K562 (cell line): Measurements from ENCODE around the gene ITGA11. TPM values are rescaled to one million over a fixed set of nuclear protein-coding genes. Genes with fewer than 3 reads are reported as not detected.

Experiments
- ATAC-seq: fragments of 200-7000 bp; cut with Tn5 transposase; 3 replicates; pipeline ENCODE4 v1.9.1; 2020; ENCODE audit warnings: moderate library complexity
- BruUV-seq: library from RNA; stranded (reverse); fragments of 400-500 nt; replicated peaks from 2 replicates; lab custom pipeline; 2021; lab: Mats Ljungman, UMichigan
- CTCF ChIA-PET: fragments of 300-600 bp; formaldehyde crosslinking; extraction: SDS; loops from one replicate; lab custom pipeline; 2021; ENCODE audit warnings: low intra/inter-chr PET ratio; lab: Yijun Ruan, JAX
- POLR2A ChIA-PET: fragments of 300-600, 350-650 bp; sonication (Branson Sonifier 250); formaldehyde crosslinking; extraction: SDS; loops from one replicate; lab custom pipeline; 2021; ENCODE audit warnings: antibody characterized with exemption, inconsistent platforms; lab: Yijun Ruan, JAX
- DNase-seq, 4 experiments: peaks; one replicate each; pipeline versions ENCODE4 v3.0.0 to v3.0.0-alpha.2; 2011 to 2018; ENCODE audit warnings: low spot score in 3 of 4, mixed read lengths in 3 of 4; ENCODE audit errors: extremely low read depth in 1 of 4
- FAIRE-seq: peaks from 2 replicates; lab custom pipeline; 2011; peaks lifted over from hg19 to GRCh38; lab: Jason Lieb, UNC
- H2AFZ ChIP-seq: 2 replicates; pipeline ENCODE4 v1.6.0; 2011; ENCODE audit warnings: low read depth, low read length, control low read depth, inconsistent platforms
- H3K27ac ChIP-seq: fragments of 200-600 bp; 3 replicates; pipeline ENCODE4 v1.8.0; 2011; ENCODE audit warnings: low read depth, mild to moderate bottlenecking, control low read depth, inconsistent platforms, low read length, moderate library complexity, mixed read lengths; ENCODE audit errors: extremely low read depth
- H3K27me3 ChIP-seq, 2 experiments: fragments of 300-600 bp in 1 of 2; 2 replicates in 1 of 2; 3 replicates in 1 of 2; pipeline versions ENCODE4 v1.6.0 to v1.8.0; 2011; ENCODE audit warnings: inconsistent platforms in 2 of 2, low read length in 2 of 2, mild to moderate bottlenecking in 1 of 2, mixed read lengths in 1 of 2, moderate library complexity in 1 of 2; ENCODE audit not compliant: control insufficient read depth in 2 of 2, insufficient read depth in 2 of 2
- H3K36me3 ChIP-seq: fragments of 300-600 bp; 3 replicates; pipeline ENCODE4 v1.8.0; 2011; ENCODE audit warnings: mild to moderate bottlenecking, low read length, inconsistent platforms; ENCODE audit not compliant: control insufficient read depth, insufficient read depth
- H3K4me1 ChIP-seq, 2 experiments: fragments of 200-600 bp in 1 of 2; replicated peaks in 1 of 2; 2 replicates in 1 of 2; 3 replicates in 1 of 2; pipeline versions ENCODE4 v1.5.1 to v1.8.0; 2011; ENCODE audit warnings: inconsistent platforms in 2 of 2, low read length in 2 of 2, mild to moderate bottlenecking in 1 of 2, mixed read lengths in 1 of 2, moderate library complexity in 1 of 2; ENCODE audit not compliant: control insufficient read depth in 2 of 2, insufficient read depth in 2 of 2
- H3K4me2 ChIP-seq: 2 replicates; pipeline ENCODE4 v1.6.1; 2011; ENCODE audit warnings: low read length, control low read depth, inconsistent platforms, mixed read lengths; ENCODE audit not compliant: insufficient read depth
- H3K4me3 ChIP-seq: fragments of 200-600 bp; sonication (generic), shearing (Covaris generic); 2 replicates; pipeline ENCODE4 v1.5.1; 2016; ENCODE audit warnings: control low read depth, inconsistent platforms
- H3K79me2 ChIP-seq: fragments of 200-600 bp; 3 replicates; pipeline ENCODE4 v1.8.0; 2011; ENCODE audit warnings: low read length, inconsistent platforms; ENCODE audit not compliant: control insufficient read depth, insufficient read depth
- H3K9ac ChIP-seq, 2 experiments: 2 replicates each; pipeline versions ENCODE4 v1.6.0 to v1.6.1; 2011; ENCODE audit warnings: low read depth in 2 of 2, low read length in 2 of 2, control low read depth in 1 of 2, inconsistent platforms in 1 of 2, mild to moderate bottlenecking in 1 of 2, mixed read lengths in 1 of 2; ENCODE audit not compliant: insufficient read depth in 1 of 2
- H3K9me1 ChIP-seq: one replicate; pipeline ENCODE4 v1.6.0; 2011; ENCODE audit warnings: inconsistent platforms, mild to moderate bottlenecking, low read length, moderate library complexity; ENCODE audit not compliant: control insufficient read depth, insufficient read depth
- H3K9me3 ChIP-seq: replicated peaks from 2 replicates; pipeline ENCODE4 v1.5.1; 2011; ENCODE audit warnings: low read depth, low read length, inconsistent platforms; ENCODE audit not compliant: control insufficient read depth, insufficient read depth
- H4K20me1 ChIP-seq: replicated peaks from 2 replicates; pipeline ENCODE4 v1.6.1; 2011; ENCODE audit warnings: low read length, inconsistent platforms, mixed read lengths; ENCODE audit not compliant: control insufficient read depth, insufficient read depth
- ETV5 ChIP-seq: sonication (generic); formaldehyde crosslinking; IDR thresholded peaks from 2 replicates; pipeline ENCODE4 v1.4.0; 2020; ENCODE audit warnings: low read depth, mild to moderate bottlenecking, missing genetic modification reagents
- KLF6 ChIP-seq: fragments of 250-450 bp; sonication (Bioruptor Pico); IDR thresholded peaks from 2 replicates; pipeline ENCODE4 v1.4.0; 2020; ENCODE audit warnings: mild to moderate bottlenecking, moderate library complexity, borderline replicate concordance
- NR2C1 ChIP-seq, 2 experiments: fragments of 450-650 bp; IDR thresholded peaks; 2 replicates each; pipeline ENCODE4 v1.6.1; 2017; ENCODE audit warnings: mild to moderate bottlenecking in 2 of 2, antibody characterized with exemption in 1 of 2, inconsistent platforms in 1 of 2, missing compliant biosample characterization in 1 of 2, missing genetic modification characterization in 1 of 2
- PHB2 ChIP-seq: fragments of 450-650 bp; IDR thresholded peaks from 2 replicates; pipeline ENCODE4 v1.6.1; 2017; ENCODE audit warnings: low read depth
- WGBS: fragments of 100-300 bp; shearing (Covaris generic); methylation state at CpG from one replicate; pipeline ENCODE4 v1.1.6; 2016; ENCODE audit warnings: low coverage, mixed read lengths; ENCODE audit not compliant: insufficient coverage; ENCODE audit errors: missing lambda C conversion rate; 5-methylcytosine and 5-hydroxymethylcytosine counted together
- in situ Hi-C: fragments of 300-500 bp; cut with MboI; formaldehyde crosslinking; loops from 4 replicates; pipeline ENCODE4 v1.15.0; 2018; ENCODE audit warnings: inconsistent platforms, mixed read lengths
- intact Hi-C: fragments of 100-400 bp; cut with micrococcal nuclease; formaldehyde crosslinking; loops from 2 replicates; pipeline ENCODE4 v1.14.2; 2022
- polyA plus RNA-seq, 8 experiments: library from polyadenylated mRNA; depleted of rRNA in 4 of 8; stranded (reverse) in 5 of 8; unstranded in 3 of 8; fragments of >200 nt; fragmentation: Nextera tagmentation in 2 of 8; fragmentation: Illumina TruSeq in 1 of 8; extraction: Ambion mirVana in 2 of 8; extraction: Trizol in 1 of 8; gene quantifications; 2 replicates each; pipeline versions ENCODE4 v1.2.1 to v1.2.3, GENCODE V29; 2011 to 2014; ENCODE audit warnings: inconsistent platforms in 1 of 8, missing spikeins in 1 of 8
- total RNA-seq, 7 experiments: library from RNA; depleted of rRNA in 6 of 7; stranded (reverse); fragments of >200 nt in 6 of 7; fragmentation: Illumina TruSeq in 2 of 7; extraction: Trizol in 2 of 7; gene quantifications; 2 replicates each; pipeline versions ENCODE4 v1.2.1 to v1.2.3, GENCODE V29; 2011 to 2021; ENCODE audit warnings: low replicate concordance in 1 of 7

The ITGA11 gene
- total and polyA plus RNA-seq, 9 of the 15 experiments (the other 6 are each of a cell fraction or from before 2014, with no cell fraction given), result 0.01 TPM; not detected in 8

GRCh38 chr15:68407141-68407885 lies 24.6 kb downstream of the ITGA11 start:
- Histone ChIP-seq H3K4me3 (no peak overlapping the region), H3K79me2 (no peaks in the 10 kb centered on the region), H3K36me3 (no peaks in the 10 kb centered on the region), H3K9ac (no peak overlapping the region), H3K9me3 (no peaks in the 10 kb centered on the region), H3K27ac (no peak overlapping the region), H3K4me2 (no peak overlapping the region), H3K27me3 (peaks cover 3 to 26% of the 10 kb centered on the region in 2 experiments; a peak in 4 of 5 replicates), H3K9me1 (no peaks in the 10 kb centered on the region), H2AFZ (no peak overlapping the region), H3K4me1 (no peaks in the 10 kb centered on the region; a peak in 2 of 5 replicates), H4K20me1 (no peaks in the 10 kb centered on the region)
- no TSS peak for BruUV-seq
- 4% methylated on average over 9 of the region's 9 CpGs for WGBS
- intact Hi-C loops, result no loop called here
- CTCF ChIA-PET, result no interaction called here
- DNase-seq, result no peak
- TF ChIP-seq ETV5 (CRISPR knock-in tag) (no peak), KLF6 (CRISPR knock-in tag) (no peak), PHB2 (no peak), NR2C1 (IDR thresholded peaks at IDR 0.05) (no peak), NR2C1 (tag; IDR thresholded peaks at IDR 0.05) (no peak)
- in situ Hi-C loops, result no loop called here
- POLR2A ChIA-PET, result no interaction called here
- no peak for FAIRE-seq
- no peak for ATAC-seq
